ENCODE results near the gene CTU2.

DNA sequence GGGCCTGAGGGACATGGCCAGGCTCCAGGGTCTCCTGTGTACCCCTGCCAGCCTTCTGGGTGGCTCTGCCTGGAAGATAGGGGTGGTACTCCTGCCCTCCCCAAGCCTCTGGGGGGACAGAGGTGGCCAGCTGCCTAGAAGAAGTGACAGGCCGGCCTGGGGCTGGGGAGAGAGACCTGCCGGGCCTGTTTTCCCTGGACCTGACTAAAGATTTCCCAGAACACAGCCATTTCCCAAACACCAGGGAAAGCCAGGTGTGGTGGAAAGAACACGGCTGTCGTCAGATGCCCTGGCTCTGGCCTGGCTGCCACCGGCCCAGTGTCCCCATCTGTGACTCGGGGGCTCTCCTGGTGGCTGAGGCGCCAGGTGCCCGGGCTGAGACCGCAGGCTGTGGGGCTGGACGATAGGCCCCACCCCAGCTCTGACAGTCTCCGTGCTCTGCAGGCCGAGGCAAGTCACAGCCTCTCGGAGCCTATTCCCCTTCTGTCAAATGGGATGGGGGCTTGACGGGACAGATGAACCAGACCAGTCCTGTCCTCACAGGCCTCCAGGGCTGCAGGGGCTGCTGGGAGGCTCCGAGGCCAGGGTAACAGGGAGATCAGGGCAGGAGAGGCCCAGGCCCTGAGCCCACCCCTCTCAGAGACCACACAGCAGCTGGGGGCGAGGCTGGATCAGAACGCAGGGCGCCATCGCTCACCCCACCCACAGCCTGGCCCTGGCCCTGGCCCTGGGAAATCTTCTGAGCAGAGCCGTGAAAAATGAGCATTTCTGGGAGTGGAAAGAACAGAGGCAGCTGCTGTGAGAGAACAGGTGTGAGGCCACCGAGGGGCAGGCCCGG lies 33.1 kb downstream of the CTU2 start:
- TF ChIP-seq, protein P1, sequence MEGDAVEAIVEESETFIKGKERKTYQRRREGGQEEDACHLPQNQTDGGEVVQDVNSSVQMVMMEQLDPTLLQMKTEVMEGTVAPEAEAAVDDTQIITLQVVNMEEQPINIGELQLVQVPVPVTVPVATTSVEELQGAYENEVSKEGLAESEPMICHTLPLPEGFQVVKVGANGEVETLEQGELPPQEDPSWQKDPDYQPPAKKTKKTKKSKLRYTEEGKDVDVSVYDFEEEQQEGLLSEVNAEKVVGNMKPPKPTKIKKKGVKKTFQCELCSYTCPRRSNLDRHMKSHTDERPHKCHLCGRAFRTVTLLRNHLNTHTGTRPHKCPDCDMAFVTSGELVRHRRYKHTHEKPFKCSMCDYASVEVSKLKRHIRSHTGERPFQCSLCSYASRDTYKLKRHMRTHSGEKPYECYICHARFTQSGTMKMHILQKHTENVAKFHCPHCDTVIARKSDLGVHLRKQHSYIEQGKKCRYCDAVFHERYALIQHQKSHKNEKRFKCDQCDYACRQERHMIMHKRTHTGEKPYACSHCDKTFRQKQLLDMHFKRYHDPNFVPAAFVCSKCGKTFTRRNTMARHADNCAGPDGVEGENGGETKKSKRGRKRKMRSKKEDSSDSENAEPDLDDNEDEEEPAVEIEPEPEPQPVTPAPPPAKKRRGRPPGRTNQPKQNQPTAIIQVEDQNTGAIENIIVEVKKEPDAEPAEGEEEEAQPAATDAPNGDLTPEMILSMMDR (IDR thresholded peaks at IDR 0.05): no peak
- TF ChIP-seq POLR2A (IDR thresholded peaks at IDR 0.05): no peak

All from esophagus squamous epithelium (tissue), 4 donors.